ENCODE data around the gene TRANK1.
A peak's percentile ranks its signal among the peaks of the same experiment; 100 is the strongest.

The TRANK1 gene

GRCh38 chr3:36991923-36992805 lies 47.3 kb upstream of the TRANK1 start:
- TF ChIP-seq REST (IDR thresholded peaks at IDR 0.05; ENCODE audit: insufficient replicate concordance, low read depth) (no peak), GABPA (IDR thresholded peaks at IDR 0.05; ENCODE audit: low read depth) (no peak), CTCF (IDR thresholded peaks at IDR 0.05; ENCODE audit: insufficient read depth, low read length) (no peak), POLR2AphosphoS5 (IDR thresholded peaks at IDR 0.05; ENCODE audit: low read depth) (no peak), SPI1 (IDR thresholded peaks at IDR 0.05; ENCODE audit: borderline replicate concordance, low read depth) (no peak)
- peak overlapping the region; percentile 64 for H3K4me3 ChIP-seq (replicated peaks; ENCODE audit: insufficient read depth, low read length)
- H3K27me3 ChIP-seq (ENCODE audit: insufficient read depth, poor library complexity, severe bottlenecking) = no peaks in the 10 kb centered on the region
- DNase-seq (ENCODE audit: low read depth in 1 of 2, low spot score in 1 of 2) = peak; percentile 31 to 32
- H3K27ac ChIP-seq (replicated peaks) = peak overlapping the region; percentile 94

- H3K27ac ChIP-seq (replicated peaks) = no peak overlapping the region; the same call in 1 of the 2 replicates
- DNase-seq (ENCODE audit: low read depth in 1 of 2, low spot score in 1 of 2) = no peak
- H3K4me3 ChIP-seq (replicated peaks; ENCODE audit: insufficient read depth, low read length) = peak overlapping the region; percentile 64
- H3K27me3 ChIP-seq (ENCODE audit: insufficient read depth, poor library complexity, severe bottlenecking) = no peaks in the 10 kb centered on the region
- TF ChIP-seq SPI1 (IDR thresholded peaks at IDR 0.05; ENCODE audit: borderline replicate concordance, low read depth) = no peak
- TF ChIP-seq REST (IDR thresholded peaks at IDR 0.05; ENCODE audit: insufficient replicate concordance, low read depth) = no peak
These were observed 46.3 kb upstream of the TRANK1 start for GRCh38 chr3:36991147-36991546.

GRCh38 chr3:36989568-36989967 lies 44.7 kb upstream of the TRANK1 start:
- DNase-seq (ENCODE audit: low read depth in 1 of 2, low spot score in 1 of 2) = no peak
- Histone ChIP-seq H3K27me3 (ENCODE audit: insufficient read depth, poor library complexity, severe bottlenecking) (no peaks in the 10 kb centered on the region), H3K4me3 (replicated peaks; ENCODE audit: insufficient read depth, low read length) (peak overlapping the region; percentile 25), H3K27ac (replicated peaks) (no peak overlapping the region)
- TF ChIP-seq GABPA (IDR thresholded peaks at IDR 0.05; ENCODE audit: low read depth) (no peak), CTCF (IDR thresholded peaks at IDR 0.05; ENCODE audit: insufficient read depth, low read length) (no peak), SPI1 (IDR thresholded peaks at IDR 0.05; ENCODE audit: borderline replicate concordance, low read depth) (no peak), REST (IDR thresholded peaks at IDR 0.05; ENCODE audit: insufficient replicate concordance, low read depth) (no peak), POLR2AphosphoS5 (IDR thresholded peaks at IDR 0.05; ENCODE audit: low read depth) (no peak)
